GM12878 (cell line): ENCODE data around the gene RUNX3. TPM values are rescaled to one million over a fixed set of nuclear protein-coding genes. Genes with fewer than 3 reads are reported as not detected.

Source experiments
- ATAC-seq: fragments of 200-7000 bp; cut with Tn5 transposase; 3 replicates; pipeline ENCODE4 v1.9.1; 2020; ENCODE audit warnings: mild to moderate bottlenecking, moderate library complexity
- BruUV-seq: library from RNA; stranded (reverse); fragments of 400-500 nt; replicated peaks from 2 replicates; lab custom pipeline; 2021; lab: Mats Ljungman, UMichigan
- CTCF ChIA-PET: fragments of 300-600 bp; sonication (Branson Sonifier 250); formaldehyde crosslinking; extraction: SDS; loops from one replicate; lab custom pipeline; 2021; ENCODE audit warnings: inconsistent platforms; lab: Yijun Ruan, JAX
- POLR2A ChIA-PET: fragments of 350-600 bp; formaldehyde crosslinking; extraction: SDS; loops from one replicate; lab custom pipeline; 2021; ENCODE audit warnings: inconsistent platforms; lab: Charles Lee
- RAD21 ChIA-PET: fragments of 300-600 bp; sonication (Branson Sonifier 250); formaldehyde crosslinking; loops from one replicate; lab custom pipeline; 2023; ENCODE audit warnings: antibody characterized with exemption; ENCODE audit not compliant: unreplicated experiment; lab: Charles Lee
- SMC1A ChIA-PET: fragments of 300-600 bp; sonication (Branson Sonifier 250); formaldehyde crosslinking; loops from one replicate; lab custom pipeline; 2023; ENCODE audit not compliant: unreplicated experiment, uncharacterized antibody; lab: Charles Lee
- DNase-seq: peaks from one replicate; pipeline ENCODE4 v3.0.0-alpha.2; 2011; ENCODE audit warnings: low read depth, low spot score
- FAIRE-seq: peaks from 3 replicates; lab custom pipeline; 2011; peaks lifted over from hg19 to GRCh38; lab: Jason Lieb, UNC
- H2AFZ ChIP-seq: 2 replicates; pipeline ENCODE4 v1.6.0; 2011; ENCODE audit warnings: low read depth, low read length, control low read depth; ENCODE audit not compliant: control insufficient read depth
- H3K27ac ChIP-seq: 2 replicates; pipeline ENCODE4 v1.5.1; 2011; ENCODE audit warnings: control low read depth; ENCODE audit not compliant: control insufficient read depth, insufficient read depth
- H3K27me3 ChIP-seq, 2 experiments: replicated peaks in 1 of 2; 2 replicates each; pipeline versions ENCODE4 v1.6.0 to v1.6.1; 2011; ENCODE audit warnings: low read length in 1 of 2; ENCODE audit not compliant: control insufficient read depth in 2 of 2, insufficient read depth in 2 of 2
- H3K36me3 ChIP-seq, 2 experiments: 2 replicates each; pipeline ENCODE4 v1.5.1; 2011; ENCODE audit warnings: low read length in 1 of 2; ENCODE audit not compliant: control insufficient read depth in 2 of 2, insufficient read depth in 2 of 2
- H3K4me1 ChIP-seq: 2 replicates; pipeline ENCODE4 v1.6.1; 2011; ENCODE audit warnings: mild to moderate bottlenecking, low read length, moderate library complexity, mixed read lengths; ENCODE audit not compliant: control insufficient read depth, insufficient read depth
- H3K4me2 ChIP-seq: 2 replicates; pipeline ENCODE4 v1.6.0; 2011; ENCODE audit warnings: control low read depth; ENCODE audit not compliant: control insufficient read depth, insufficient read depth
- H3K4me3 ChIP-seq: fragments of 200-600 bp; sonication (generic); 2 replicates; pipeline ENCODE4 v1.5.1; 2016
- H3K79me2 ChIP-seq: 2 replicates; pipeline ENCODE4 v1.6.0; 2011; ENCODE audit warnings: low read length; ENCODE audit not compliant: control insufficient read depth, insufficient read depth
- H3K9ac ChIP-seq: 2 replicates; pipeline ENCODE4 v1.8.0; 2011; ENCODE audit warnings: low read length, control low read depth, mixed read lengths; ENCODE audit not compliant: control insufficient read depth, insufficient read depth
- H3K9me3 ChIP-seq: replicated peaks from 3 replicates; pipeline ENCODE4 v1.5.1; 2011; ENCODE audit warnings: mild to moderate bottlenecking, low read length; ENCODE audit not compliant: control insufficient read depth, insufficient read depth
- H4K20me1 ChIP-seq: 2 replicates; pipeline ENCODE4 v1.6.0; 2011; ENCODE audit not compliant: control insufficient read depth, insufficient read depth
- HCFC1 ChIP-seq: fragments of 150-350 bp; IDR thresholded peaks from 2 replicates; pipeline ENCODE4 v1.6.1; 2014; ENCODE audit warnings: low read length
- NFXL1 ChIP-seq: fragments of 450-650 bp; IDR thresholded peaks from 2 replicates; pipeline ENCODE4 v1.6.1; 2017; ENCODE audit warnings: antibody characterized with exemption, mild to moderate bottlenecking, borderline replicate concordance
- RUNX3 ChIP-seq: IDR thresholded peaks from 2 replicates; pipeline ENCODE4 v1.6.1; 2012; ENCODE audit warnings: low read length, inconsistent platforms
- ZBED1 ChIP-seq: IDR thresholded peaks from 2 replicates; pipeline ENCODE4 v1.6.1; 2016; ENCODE audit warnings: borderline replicate concordance
- ZNF687 ChIP-seq: fragments of 450-650 bp; IDR thresholded peaks from 2 replicates; pipeline ENCODE4 v1.6.1; 2017; ENCODE audit warnings: mild to moderate bottlenecking, moderate library complexity
- WGBS: methylation state at CpG from one replicate; pipeline ENCODE4 v1.1.6; 2016; ENCODE audit warnings: low lambda C conversion rate; ENCODE audit not compliant: insufficient replicate concordance, insufficient coverage; ENCODE audit errors: missing lambda C conversion rate; 5-methylcytosine and 5-hydroxymethylcytosine counted together
- in situ Hi-C: fragments of 300-500 bp; cut with MboI; formaldehyde crosslinking; loops from 9 replicates; pipeline ENCODE4 v1.14.3; 2018; ENCODE audit warnings: mixed read lengths
- intact Hi-C: fragments of 100-400 bp; cut with micrococcal nuclease; formaldehyde crosslinking; loops from one replicate; pipeline ENCODE4 v1.14.2; 2022; ENCODE audit not compliant: unreplicated experiment
- polyA plus RNA-seq, 11 experiments: library from polyadenylated mRNA; depleted of rRNA in 4 of 11; unstranded in 6 of 11; stranded (reverse) in 5 of 11; fragments of >200 nt; fragmentation: Nextera tagmentation in 4 of 11; fragmentation: Illumina TruSeq in 1 of 11; extraction: Ambion mirVana in 4 of 11; extraction: Trizol in 1 of 11; gene quantifications; 1 replicate in 1 of 11; 2 replicates in 10 of 11; pipeline versions ENCODE4 v1.2.1 to v1.2.3, GENCODE V29; 2011 to 2016; ENCODE audit warnings: inconsistent platforms in 2 of 11, missing spikeins in 2 of 11, low read depth in 1 of 11
- total RNA-seq, 4 experiments: library from RNA; depleted of rRNA in 3 of 4; stranded (reverse); fragments of >200 nt in 3 of 4; fragmentation: Illumina TruSeq in 1 of 4; extraction: Trizol in 1 of 4; gene quantifications; 2 replicates each; pipeline versions ENCODE4 v1.2.1 to v1.2.3, GENCODE V29; 2013 to 2021

RUNX3 gene
- total and polyA plus RNA-seq, 10 of the 15 experiments (the other 5 are each of a cell fraction or from before 2014, with no cell fraction given) = 19.0 to 151 (median 31.4) TPM

GRCh38 chr1:24874611-24875234 is 55.4 kb downstream of the RUNX3 start:
- DNase-seq (no peak), FAIRE-seq (no peak), ATAC-seq (no peak)
- Histone ChIP-seq H3K4me1 (peaks cover 7% of the 10 kb centered on the region), H3K4me3 (no peak overlapping the region), H3K27me3 (no peaks in the 10 kb centered on the region; a peak in 2 of 4 replicates), H3K4me2 (no peak overlapping the region), H3K36me3 (no peaks in the 10 kb centered on the region), H4K20me1 (no peaks in the 10 kb centered on the region), H3K9ac (no peak overlapping the region), H3K9me3 (peaks cover 2% of the 10 kb centered on the region; the same call in 2 of the 3 replicates), H2AFZ (no peak overlapping the region), H3K27ac (no peak overlapping the region), H3K79me2 (no peaks in the 10 kb centered on the region)
- ChIA-PET CTCF (interaction anchor here (0.6 to 1.1 kb wide), 3 partner anchors 25 to 310 kb away, joined by 3 read pairs; no protein-coding TSS in a partner anchor), POLR2A (no interaction called here), RAD21 (interaction anchor here (0.6 kb wide), 1 partner anchor 348 kb away, joined by 3 read pairs; no protein-coding TSS in a partner anchor), SMC1A (interaction anchor here (1.0 kb wide), 1 partner anchor 15 kb away, joined by 4 read pairs; no protein-coding TSS in a partner anchor)
- in situ Hi-C loops = no loop called here
- BruUV-seq = no TSS peak
- TF ChIP-seq ZBED1 (no peak), NFXL1 (no peak), RUNX3 (no peak), ZNF687 (no peak), HCFC1 (no peak)
- intact Hi-C loops = no loop called here
- WGBS = 64% methylated on average over 16 of the region's 16 CpGs
